DND-41 (cell line): ENCODE data around the gene ATP2A3.

Experiments used
- EZH2 ChIP-seq: IDR thresholded peaks from 3 replicates; pipeline ENCODE4 v1.6.1; 2012; ENCODE audit warnings: borderline replicate concordance, low read depth, mild to moderate bottlenecking, moderate library complexity, low read length, inconsistent platforms; ENCODE audit not compliant: severe bottlenecking
- TF ChIP-seq, protein P1 (sequence below): IDR thresholded peaks from 2 replicates; pipeline ENCODE4 v1.5.1; 2012; ENCODE audit warnings: borderline replicate concordance, low read length, moderate library complexity, mild to moderate bottlenecking; ENCODE audit not compliant: poor library complexity, severe bottlenecking; ENCODE audit errors: extremely low read depth

GRCh38 chr17:3917391-3917931, 46.8 kb downstream of the ATP2A3 start:
- TF ChIP-seq, protein P1, sequence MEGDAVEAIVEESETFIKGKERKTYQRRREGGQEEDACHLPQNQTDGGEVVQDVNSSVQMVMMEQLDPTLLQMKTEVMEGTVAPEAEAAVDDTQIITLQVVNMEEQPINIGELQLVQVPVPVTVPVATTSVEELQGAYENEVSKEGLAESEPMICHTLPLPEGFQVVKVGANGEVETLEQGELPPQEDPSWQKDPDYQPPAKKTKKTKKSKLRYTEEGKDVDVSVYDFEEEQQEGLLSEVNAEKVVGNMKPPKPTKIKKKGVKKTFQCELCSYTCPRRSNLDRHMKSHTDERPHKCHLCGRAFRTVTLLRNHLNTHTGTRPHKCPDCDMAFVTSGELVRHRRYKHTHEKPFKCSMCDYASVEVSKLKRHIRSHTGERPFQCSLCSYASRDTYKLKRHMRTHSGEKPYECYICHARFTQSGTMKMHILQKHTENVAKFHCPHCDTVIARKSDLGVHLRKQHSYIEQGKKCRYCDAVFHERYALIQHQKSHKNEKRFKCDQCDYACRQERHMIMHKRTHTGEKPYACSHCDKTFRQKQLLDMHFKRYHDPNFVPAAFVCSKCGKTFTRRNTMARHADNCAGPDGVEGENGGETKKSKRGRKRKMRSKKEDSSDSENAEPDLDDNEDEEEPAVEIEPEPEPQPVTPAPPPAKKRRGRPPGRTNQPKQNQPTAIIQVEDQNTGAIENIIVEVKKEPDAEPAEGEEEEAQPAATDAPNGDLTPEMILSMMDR: no peak
- TF ChIP-seq EZH2: no peak
